AG20443 (cell line): ENCODE results near the gene MPP2.
A peak's percentile ranks its signal among the peaks of the same experiment; 100 is the strongest.

Experiments used
- DNase-seq: peaks from one replicate; pipeline ENCODE4 v3.0.0; 2012; ENCODE audit warnings: low spot score, mixed read lengths

MPP2 gene

DNA sequence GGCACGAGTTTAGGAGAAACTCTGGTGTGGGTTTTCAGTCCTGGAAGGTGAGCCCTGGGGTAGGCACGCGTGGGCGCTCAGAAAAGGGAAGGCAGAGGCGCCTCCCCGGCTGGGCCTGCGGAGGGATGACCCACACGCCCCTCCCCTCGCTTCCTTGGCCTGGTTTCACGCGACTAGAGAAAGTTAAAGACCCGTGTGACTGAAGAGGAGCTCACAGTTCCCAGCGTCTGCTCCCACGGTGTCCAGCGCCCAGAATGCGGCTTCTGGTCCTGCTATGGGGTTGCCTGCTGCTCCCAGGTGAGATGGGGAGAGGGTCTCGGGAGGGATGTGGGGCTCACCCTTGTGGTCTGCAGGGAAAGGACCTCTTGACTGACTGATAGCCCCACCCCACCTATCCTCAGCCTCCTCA lies 60.4 kb downstream of the MPP2 start, which contains the start of gene CD300LG:
Gene CD300LG (plus strand): TSS at position 214 of the 409 bp plus-strand sequence. CDS start 41 bp downstream, at position 255.
- no peak for DNase-seq

DNA sequence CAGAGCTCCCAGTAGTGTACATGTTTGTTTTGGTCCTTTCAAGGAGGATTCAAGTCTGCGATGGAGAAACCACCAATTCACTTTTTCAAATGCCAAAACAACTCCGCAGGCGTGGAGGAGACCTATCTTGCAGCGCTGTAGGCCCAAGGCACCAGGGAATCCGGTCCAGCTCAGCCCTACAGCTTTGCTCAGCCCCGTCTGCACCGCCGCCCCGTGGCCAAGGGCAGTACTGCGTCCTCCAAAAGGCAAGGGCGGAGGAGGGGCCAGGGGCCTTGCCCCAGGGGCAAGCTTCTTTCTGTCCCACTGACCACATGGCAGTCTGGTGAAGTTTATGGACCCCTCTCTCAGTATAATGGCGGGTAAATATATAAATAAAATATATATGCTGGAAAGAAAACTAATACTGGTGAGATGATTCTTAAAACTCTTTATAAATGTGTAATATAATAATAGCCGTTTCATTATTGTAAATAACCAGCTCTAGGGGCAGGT lies 61.1 kb downstream of the MPP2 start:
- peak; percentile 96 for DNase-seq

DNA sequence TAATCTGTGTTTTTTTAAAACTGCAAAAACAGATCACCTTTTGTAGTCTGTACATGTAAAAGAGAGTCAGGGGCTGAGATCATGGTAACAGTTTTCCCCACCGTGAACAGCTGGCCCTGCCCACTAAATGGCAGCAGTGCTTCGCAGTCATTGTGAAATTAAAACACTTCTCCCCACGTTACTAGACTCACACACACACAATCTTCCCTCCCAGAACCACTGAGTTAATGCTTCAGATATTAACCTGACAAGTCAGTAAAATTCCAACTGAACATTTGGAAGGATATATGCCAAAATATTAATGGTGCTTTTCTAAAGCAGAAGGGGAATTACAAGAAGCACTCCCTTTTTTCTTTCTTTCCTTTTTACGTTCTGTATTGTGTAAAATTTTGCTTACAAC lies 61.6 kb downstream of the MPP2 start:
- no peak for DNase-seq

DNA sequence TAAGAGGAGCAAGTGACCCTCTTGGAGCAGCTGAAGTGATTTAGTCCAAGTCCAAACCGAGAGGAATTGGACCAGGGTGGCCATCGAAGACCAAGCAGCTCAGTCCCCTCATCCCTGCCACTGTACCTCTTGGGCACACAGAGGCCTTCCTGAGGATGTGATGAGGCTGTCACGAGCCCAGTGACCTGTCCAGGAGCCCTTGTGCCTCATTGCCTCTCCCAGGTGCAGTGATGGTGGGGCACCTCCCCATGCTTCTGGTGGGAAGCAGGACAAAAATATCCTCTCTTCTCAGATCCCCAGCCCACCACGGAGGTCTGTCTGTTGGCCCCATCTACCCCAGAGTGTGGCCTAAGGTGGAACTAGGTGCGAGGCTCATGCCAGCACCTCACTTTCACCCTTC lies 63.1 kb downstream of the MPP2 start:
- DNase-seq, result no peak

DNA sequence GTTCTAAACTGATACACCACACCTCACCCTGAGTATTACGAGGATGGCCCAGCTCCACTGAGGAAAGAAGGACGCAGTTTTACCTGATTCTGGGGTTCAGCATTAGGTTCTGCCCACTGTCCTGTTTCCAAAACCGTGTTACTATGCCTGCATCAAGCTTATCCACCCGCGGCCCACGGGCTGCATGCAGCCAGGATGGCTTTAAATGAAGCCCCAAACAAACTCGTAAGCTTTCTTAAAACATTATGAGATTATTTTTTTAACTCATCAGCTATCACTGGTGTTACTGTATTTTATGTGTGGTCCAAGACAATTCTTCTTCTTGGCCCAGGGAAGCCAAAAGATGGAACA lies 64.4 kb downstream of the MPP2 start:
- no peak for DNase-seq

DNA sequence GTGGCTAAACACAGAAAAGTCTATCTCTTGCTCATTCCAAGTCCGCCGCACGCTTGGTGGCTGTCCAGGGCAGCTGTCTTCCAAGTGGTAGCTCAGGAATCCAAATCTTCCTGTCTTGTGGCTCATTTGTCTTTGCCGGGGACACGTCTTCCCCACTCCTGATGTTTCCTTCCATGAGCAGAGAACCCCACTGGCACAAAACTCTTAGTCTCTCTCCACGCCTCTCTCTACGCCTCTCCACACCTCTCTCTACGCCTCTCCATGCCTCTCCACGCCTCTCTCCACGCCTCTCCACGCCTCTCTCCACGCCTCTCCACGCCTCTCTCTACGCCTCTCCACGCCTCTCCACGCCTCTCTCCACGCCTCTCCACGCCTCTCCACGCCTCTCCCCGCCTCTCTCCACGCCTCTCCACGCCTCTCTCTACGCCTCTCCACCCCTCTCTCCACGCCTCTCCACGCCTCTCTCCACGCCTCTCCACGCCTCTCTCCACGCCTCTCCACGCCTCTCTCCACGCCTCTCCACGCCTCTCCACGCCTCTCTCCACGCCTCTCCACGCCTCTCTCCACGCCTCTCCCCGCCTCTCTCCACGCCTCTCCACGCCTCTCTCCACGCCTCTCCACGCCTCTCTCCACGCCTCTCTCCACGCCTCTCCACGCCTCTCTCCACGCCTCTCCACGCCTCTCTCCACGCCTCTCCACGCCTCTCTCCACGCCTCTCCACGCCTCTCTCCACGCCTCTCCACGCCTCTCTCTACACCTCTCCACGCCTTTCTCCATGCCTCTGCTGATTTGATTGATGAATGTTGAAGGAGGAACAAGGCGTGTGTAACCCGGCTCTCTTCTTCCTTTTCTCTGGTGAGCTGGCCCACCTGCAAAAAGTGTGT lies 65.0 kb downstream of the MPP2 start:
- DNase-seq, result peak; percentile 53

DNA sequence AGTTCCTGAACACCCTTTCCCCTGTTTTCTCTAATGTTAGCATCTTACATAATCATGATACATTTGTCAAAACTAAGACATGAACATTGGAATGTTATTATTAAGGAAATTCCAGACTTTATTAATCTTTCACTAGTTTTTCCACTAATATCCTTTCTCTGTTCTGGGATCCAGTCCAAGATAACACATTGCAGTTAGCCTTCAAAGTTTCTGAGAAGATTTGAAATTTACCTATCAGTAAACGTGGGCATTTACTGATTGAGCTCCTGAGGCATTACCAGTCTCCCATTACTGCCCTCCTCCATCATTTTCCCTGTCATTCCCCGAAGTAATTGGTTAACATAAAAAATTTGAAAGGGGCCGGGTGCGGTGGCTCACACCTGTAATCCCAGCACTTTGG lies 66.1 kb downstream of the MPP2 start:
- DNase-seq, result no peak

DNA sequence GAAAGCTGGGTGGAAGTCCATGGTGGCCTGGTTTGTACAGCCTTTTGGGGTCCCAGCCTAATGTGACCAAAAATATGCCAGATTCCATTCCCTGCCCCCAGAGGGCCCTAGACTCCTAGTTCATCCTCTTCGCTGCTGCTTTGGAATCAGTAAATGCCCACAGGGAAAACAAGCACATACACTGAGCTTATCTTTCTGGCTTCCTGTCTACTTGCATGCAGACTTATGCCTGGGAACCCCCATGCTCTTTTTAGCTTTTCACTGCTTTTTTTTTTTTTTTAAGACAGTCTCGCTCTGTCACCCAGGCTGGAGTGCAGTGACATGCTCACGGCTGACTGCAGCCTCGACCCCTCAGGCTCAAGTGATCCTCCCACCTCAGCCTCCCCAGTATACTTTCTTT lies 66.5 kb downstream of the MPP2 start:
- DNase-seq, result no peak

DNA sequence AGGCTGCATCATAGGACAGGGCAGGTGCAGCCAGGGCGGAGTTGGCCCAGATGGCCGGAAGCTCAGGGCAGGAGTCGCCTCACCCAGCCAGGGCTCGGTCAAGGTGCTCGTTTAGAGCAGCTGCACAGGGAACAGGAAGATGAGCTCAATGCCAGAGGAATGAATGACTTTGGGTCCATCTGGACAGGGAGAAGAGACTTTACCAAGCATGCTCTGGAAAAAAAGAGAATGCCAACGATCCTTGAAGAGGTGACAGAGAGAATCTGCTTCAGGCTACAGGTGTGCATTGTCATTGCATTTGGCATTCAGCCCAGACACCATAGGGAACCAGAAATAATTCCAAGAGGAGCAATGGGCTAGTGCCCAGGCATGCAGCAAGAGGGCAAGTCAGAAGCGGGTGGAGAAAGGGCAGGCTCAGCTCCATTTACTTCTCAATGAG lies 67.6 kb downstream of the MPP2 start:
- DNase-seq, result no peak

DNA sequence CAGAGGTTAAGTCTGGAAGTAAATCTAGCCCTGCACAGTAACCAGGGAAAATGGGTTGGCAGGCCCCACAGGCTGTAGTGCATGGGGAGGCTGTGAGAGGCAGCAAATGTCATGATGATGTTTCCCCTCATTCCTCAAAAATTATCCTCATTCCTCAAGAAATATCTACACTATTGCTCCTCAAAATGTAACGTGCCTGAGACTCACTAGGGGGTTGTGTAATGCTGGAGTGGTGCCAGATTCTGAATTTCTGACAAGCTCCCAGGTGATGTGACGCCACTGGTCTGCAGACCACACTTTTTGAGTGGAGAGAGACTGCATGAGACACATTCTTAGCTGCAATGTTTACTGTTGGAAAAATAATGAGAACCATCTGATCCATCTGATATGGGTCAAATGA lies 73.2 kb downstream of the MPP2 start:
- peak; percentile 72 for DNase-seq

DNA sequence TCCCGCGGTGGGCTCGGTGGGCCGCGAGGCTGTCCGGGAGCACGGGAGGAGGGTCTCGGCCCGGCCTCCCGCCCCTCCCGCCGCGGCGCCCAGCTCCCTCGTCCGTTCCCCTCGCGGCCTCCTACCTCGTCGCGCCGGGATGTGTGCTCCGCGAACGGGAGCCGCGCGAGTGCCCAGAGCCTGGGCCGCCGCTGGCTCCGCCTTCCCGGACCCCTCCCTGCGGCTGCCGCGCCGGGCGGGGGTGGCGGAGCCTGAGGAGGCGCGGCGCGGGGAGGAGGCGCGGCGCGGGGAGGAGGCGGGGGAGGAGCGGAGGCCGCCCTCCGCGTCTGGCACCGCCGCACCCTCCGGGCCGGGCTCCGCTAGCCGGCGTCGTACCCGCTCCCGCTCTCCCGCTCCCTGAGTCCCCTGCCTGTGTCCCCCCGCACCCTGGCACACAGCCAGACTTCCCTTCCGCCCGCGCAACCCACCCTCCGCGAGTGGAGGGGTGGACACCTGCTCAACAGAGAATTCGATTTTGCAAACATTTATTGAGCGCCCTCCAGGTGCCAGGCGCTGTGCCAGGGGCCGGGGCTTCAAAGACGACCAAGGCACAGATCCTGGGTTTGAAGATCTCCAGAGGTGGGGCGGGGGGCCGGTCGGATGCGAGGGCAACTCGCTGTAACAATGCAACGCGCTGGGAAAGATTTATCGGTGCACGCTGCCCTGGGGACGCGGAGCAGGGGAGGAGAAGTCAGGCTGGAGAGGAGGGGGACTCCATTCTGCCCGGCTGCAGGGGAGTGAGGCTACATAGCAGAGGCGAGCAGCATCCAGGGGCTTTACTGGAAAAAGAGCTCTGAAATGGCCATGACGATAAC lies 74.1 kb downstream of the MPP2 start, which contains the start of gene MPP3:
Gene MPP3 (minus strand): TSS at position 171 of the 854 bp plus-strand sequence. CDS start 1,240 bp downstream, outside the sequence.
- peak; percentile 97 for DNase-seq

DNA sequence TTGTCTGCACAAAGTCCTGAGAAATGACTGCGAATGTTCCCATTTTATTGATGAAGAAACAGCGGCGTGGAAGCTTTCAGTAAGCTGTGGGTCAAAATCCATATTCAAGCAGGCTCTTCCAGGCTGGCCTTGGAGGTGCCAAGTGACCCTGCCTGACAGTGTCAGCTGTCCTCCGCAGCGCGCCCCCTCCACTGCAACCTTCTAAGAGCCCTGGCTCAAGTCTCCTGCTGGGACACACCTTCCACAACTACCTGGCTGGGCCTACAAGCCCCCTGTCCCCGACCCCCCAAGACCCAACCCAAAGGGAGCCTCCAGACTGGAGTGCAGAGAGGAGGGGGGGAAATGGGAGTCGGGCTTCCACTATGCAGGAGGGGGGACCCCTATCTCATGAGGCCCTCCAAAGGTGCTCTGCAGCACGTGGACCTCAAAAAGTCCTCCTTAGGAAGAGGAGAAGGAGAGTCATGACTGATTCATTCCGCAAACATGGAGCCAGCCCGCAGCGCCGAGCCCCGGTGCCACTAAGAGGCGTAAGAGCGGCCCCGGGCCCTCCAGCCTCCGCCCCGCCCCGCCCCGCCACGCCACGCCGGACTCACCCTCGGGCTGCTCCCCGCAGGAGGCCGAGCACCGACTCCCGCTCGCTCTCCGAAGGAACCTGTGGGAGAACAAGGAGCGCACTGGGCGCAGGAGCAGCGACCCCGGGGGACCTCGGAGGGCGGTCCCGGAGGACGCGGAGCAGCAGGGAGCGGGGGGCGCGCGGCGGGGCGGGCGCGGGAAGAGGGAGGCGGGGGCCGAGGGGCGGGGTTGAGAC lies 75.0 kb downstream of the MPP2 start:
- peak; percentile 93 for DNase-seq

DNA sequence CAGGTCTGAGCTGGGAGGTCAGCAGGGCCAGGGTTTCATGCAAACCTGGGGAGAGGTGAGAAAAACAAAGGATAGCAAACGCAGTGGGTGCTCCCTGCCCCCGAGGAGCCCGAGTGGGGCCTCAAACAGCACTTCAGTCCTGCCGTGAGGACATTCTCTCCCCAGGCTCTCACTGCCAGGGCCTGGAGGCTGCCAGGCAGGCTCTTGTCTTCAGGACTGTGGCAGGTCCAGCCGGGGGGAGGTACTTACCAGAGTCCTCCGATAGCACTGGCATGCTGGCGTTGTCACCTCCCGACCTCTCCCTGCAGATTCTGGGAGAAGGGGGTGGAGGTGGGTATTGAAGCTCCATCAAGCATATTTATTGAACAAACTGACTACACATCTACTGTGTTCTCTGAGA lies 75.7 kb downstream of the MPP2 start:
- DNase-seq, result no peak

DNA sequence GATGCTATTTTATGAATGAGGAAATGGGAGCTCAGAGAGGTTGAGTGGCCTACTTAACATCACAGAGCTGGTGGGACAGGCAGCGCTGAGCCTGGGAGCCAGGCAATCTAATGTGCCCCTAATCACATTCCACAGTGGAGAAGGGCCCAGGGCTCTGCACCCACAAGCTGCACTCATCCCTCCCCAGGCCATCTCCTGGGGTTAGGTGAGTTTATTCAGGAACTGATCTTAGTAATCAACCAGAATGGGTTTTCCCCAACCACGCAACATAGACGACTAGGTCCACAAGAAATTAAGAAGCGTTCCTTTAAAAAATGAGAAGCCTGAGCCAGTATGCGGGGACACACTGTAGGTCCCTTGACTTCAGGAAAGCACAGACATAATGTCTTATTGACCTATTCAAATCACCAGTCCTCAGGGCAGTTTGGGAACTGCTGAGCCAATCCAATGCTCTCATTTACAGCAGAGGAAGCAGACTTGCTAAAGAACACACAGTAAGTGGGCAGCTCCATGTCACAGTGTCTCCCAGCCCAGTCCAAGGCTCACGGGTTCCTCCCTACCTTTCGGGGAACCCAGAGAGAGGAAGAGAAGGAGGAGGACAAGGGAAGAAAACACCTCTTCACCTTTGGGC lies 76.7 kb downstream of the MPP2 start:
- DNase-seq, result no peak

DNA sequence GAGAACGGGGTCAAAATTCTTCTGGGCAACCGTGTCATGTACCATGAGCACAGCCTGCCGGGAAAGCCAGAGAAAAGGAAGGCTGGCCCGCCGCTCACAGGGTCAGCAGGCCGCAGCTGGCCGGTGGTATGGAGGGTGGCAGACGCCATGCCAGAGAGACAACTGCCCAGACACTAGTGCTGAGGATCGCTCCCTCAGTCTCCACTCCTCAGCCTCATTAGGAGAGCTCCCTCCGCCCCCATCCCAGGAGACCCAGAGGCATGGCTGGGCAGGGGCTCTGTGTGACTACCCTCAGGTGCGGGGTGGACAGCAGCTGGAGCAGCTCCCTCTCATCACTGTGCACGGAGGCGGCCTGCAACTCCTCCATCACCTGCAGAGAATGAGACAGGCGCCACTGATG lies 77.6 kb downstream of the MPP2 start:
- DNase-seq, result no peak

DNA sequence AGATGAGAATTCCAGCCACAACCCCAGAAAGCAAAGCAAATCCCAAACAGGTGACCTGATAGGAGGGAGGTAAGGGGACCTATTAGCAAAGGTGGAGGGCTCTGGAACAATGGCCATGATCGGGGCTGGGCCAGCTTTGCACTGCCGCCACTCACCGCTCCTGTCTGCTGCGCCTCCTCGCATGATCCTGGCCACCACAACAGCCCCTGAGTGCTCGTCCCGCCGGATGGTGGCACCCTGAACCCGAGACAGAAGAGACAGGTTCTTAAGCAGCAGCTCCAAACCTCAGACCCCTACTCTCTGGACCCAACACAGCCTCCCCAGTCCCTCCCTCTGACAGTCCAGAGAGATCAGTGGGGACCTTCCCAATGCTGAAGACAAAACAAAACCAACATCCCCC lies 79.7 kb downstream of the MPP2 start:
- no peak for DNase-seq

DNA sequence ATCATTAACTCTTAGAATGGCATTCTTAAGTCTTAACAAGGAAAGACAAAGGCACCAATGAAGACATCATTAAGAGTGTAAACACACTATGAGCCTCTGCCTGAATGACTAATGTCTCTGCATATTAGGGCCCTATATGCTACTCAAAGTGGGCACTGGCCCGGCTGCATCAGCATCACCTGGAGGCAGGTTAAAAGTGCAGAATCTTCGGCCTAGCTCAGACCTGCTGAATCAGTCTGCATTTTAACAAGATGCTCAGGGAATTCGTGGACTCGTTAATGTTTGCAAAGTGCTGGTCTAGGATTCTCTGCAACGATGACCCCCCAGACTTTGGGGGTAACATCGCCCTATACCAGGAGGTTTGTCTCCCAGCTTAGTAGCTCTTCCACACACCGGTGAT lies 81.1 kb downstream of the MPP2 start:
- DNase-seq, result no peak

DNA sequence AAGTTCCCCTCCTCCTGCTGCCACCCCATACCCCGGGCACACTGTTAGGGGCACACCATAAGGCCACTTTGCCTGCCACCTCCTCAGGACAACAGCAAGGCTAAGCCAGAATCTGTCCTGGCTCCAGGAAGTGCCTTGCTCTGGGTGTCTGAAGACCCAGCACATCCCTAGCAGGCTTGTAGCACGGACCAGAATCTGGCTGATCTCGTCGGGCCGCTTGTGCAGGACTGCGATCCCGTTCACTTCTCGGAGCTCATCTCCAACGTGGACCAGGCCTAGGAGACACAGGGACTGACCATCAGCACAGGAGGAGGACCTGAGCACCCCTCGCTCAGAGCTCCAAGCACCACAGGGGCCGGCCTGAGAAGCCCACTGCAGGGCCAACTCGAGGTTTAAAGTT lies 81.8 kb downstream of the MPP2 start:
- DNase-seq, result no peak
